22Rv1 (cell line): ENCODE data around the gene CAMKK1.

Experiments used
- ZFX ChIP-seq: fragments of 450-650 bp; IDR thresholded peaks from 2 replicates; pipeline ENCODE4 v1.6.1; 2017; ENCODE audit warnings: antibody characterized with exemption, borderline replicate concordance
- TF ChIP-seq, protein P1 (sequence below): fragments of 450-650 bp; IDR thresholded peaks from 2 replicates; pipeline ENCODE4 v1.5.1; 2017; ENCODE audit warnings: mild to moderate bottlenecking

DNA sequence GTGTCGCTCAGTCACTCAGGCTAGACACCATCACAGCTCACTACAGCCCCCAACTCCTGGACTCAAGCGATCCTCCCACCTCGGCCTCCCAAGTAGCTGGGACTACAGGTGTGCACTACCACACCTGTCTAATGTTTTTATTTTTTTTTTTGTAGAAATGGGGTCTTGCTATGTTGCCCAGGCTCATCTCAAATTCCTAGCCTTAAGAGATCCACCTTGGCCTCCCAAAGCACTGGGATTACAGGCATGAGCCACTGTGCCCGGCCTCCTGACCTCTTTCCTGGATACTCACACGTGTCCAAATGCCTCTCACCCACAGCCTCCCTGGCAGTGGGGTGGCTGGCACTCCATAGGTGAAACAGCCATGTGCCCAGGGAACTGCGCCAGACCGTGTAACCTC lies 17.5 kb downstream of the CAMKK1 start:
- TF ChIP-seq, protein P1, sequence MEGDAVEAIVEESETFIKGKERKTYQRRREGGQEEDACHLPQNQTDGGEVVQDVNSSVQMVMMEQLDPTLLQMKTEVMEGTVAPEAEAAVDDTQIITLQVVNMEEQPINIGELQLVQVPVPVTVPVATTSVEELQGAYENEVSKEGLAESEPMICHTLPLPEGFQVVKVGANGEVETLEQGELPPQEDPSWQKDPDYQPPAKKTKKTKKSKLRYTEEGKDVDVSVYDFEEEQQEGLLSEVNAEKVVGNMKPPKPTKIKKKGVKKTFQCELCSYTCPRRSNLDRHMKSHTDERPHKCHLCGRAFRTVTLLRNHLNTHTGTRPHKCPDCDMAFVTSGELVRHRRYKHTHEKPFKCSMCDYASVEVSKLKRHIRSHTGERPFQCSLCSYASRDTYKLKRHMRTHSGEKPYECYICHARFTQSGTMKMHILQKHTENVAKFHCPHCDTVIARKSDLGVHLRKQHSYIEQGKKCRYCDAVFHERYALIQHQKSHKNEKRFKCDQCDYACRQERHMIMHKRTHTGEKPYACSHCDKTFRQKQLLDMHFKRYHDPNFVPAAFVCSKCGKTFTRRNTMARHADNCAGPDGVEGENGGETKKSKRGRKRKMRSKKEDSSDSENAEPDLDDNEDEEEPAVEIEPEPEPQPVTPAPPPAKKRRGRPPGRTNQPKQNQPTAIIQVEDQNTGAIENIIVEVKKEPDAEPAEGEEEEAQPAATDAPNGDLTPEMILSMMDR, result no peak
- no peak for TF ChIP-seq ZFX
